Tibial artery (tissue), 4 donors: ENCODE results near the gene GATA1.

Experiments used
- DNase-seq, 2 donors: peaks; one replicate each; pipeline ENCODE4 v3.0.0-alpha.2; 2019
- H3K27ac ChIP-seq, 2 donors: fragments of 200-600 bp; sonication (generic) in 1 of 2; 1 replicate in 1 of 2; 2 replicates in 1 of 2; pipeline ENCODE4 v1.5.1; 2018 to 2019; ENCODE audit warnings: mild to moderate bottlenecking in 1 of 2
- H3K27me3 ChIP-seq, 2 donors: fragments of 200-600 bp; sonication (generic) in 1 of 2; one replicate each; pipeline versions ENCODE4 v1.5.1 to v1.6.0; 2016 to 2019
- H3K36me3 ChIP-seq, 3 donors: fragments of 200-600 bp; sonication (generic) in 2 of 3; one replicate each; pipeline ENCODE4 v1.5.1; 2016 to 2019; ENCODE audit warnings: mild to moderate bottlenecking in 2 of 3
- H3K4me1 ChIP-seq, 4 donors: fragments of 200-600 bp; sonication (generic) in 2 of 4; 1 replicate in 3 of 4; 2 replicates in 1 of 4; pipeline ENCODE4 v1.5.1; 2016 to 2019
- H3K4me3 ChIP-seq, 2 donors: fragments of 200-600 bp; sonication (generic) in 1 of 2; 1 replicate in 1 of 2; 2 replicates in 1 of 2; pipeline ENCODE4 v1.5.1; 2018 to 2019; ENCODE audit warnings: mild to moderate bottlenecking in 2 of 2
- H3K9me3 ChIP-seq, 3 donors: fragments of 200-600 bp; sonication (generic) in 1 of 3; one replicate each; pipeline ENCODE4 v1.5.1; 2016 to 2019
- intact Hi-C: fragments of 100-400 bp; cut with DNase I; formaldehyde crosslinking; loops from one replicate; pipeline ENCODE4 v1.15.0; 2023; ENCODE audit warnings: low total_unique reads
- TF ChIP-seq, protein P1 (sequence below), 2 experiments: fragments of 200-600 bp in 1 of 2; fragments of 450-650 bp in 1 of 2; IDR thresholded peaks; one replicate each; pipeline ENCODE4 v1.5.1; 2017 to 2019; ENCODE audit warnings: antibody characterized with exemption in 2 of 2, mild to moderate bottlenecking in 1 of 2, moderate library complexity in 1 of 2

GATA1 gene

DNA sequence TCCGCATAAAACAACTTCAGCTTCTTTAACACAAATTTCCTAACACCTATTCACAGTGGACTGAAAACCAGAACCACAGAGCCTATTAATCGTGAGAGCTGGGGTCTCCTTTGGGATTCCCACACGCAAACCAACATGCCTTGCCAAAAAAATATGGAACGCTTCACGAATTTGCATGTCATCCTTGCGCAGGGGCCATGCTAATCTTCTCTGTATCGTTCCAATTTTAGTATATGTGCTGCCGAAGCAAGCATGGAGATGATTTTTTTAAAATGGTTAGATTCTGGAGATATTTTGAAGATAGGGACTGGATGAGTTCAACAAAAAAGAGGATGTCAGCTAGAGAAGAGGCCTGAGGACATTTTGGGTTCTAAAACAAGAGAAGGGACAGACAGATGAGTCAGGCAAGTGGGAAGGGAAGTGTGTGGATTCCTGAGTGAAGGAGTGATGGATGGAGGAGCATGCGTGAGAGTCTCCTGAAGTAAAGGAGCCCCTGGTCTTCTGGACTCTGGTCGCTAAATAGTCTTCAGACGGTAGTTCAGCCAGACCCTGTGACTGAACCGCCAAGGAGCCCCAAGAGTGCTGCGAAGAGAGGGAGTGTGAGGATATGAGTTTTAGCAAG, 9.5 kb upstream of the GATA1 start:
- H3K4me3 ChIP-seq = no peak overlapping the region
- H3K27me3 ChIP-seq = no peaks in the 10 kb centered on the region
- H3K36me3 ChIP-seq = no peaks in the 10 kb centered on the region
- no peaks in the 10 kb centered on the region for H3K9me3 ChIP-seq
- DNase-seq = no peak
- H3K27ac ChIP-seq = no peak overlapping the region
- no peaks in the 10 kb centered on the region for H3K4me1 ChIP-seq
- intact Hi-C loops = no loop called here
- TF ChIP-seq, protein P1, sequence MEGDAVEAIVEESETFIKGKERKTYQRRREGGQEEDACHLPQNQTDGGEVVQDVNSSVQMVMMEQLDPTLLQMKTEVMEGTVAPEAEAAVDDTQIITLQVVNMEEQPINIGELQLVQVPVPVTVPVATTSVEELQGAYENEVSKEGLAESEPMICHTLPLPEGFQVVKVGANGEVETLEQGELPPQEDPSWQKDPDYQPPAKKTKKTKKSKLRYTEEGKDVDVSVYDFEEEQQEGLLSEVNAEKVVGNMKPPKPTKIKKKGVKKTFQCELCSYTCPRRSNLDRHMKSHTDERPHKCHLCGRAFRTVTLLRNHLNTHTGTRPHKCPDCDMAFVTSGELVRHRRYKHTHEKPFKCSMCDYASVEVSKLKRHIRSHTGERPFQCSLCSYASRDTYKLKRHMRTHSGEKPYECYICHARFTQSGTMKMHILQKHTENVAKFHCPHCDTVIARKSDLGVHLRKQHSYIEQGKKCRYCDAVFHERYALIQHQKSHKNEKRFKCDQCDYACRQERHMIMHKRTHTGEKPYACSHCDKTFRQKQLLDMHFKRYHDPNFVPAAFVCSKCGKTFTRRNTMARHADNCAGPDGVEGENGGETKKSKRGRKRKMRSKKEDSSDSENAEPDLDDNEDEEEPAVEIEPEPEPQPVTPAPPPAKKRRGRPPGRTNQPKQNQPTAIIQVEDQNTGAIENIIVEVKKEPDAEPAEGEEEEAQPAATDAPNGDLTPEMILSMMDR (IDR thresholded peaks at IDR 0.05) = no peak

GRCh38 chrX:48779399-48779798, 7.0 kb upstream of the GATA1 start:
- Histone ChIP-seq H3K27ac (no peak overlapping the region), H3K9me3 (no peaks in the 10 kb centered on the region), H3K4me3 (no peak overlapping the region), H3K27me3 (no peaks in the 10 kb centered on the region), H3K36me3 (no peaks in the 10 kb centered on the region), H3K4me1 (no peaks in the 10 kb centered on the region)
- no peak for DNase-seq
- TF ChIP-seq, protein P1 (IDR thresholded peaks at IDR 0.05) = no peak
- intact Hi-C loops = no loop called here

DNA sequence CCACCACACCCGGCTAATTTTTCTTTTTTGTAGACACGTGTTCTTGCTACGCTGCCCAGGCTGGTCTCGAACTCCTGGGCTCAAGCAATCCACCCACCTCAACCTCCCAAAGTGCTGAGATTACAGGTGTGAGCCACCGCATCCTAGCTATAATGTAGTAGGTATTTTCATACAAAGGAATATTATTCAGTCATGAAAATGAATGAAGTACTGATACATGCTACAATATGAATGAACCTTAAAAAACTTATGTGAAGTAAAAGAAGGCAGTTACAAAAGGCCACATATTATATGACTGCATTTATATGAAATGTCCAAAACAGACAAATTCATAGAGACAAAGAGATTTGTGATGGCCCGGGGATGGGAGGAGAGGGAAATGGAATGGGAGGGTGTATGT, 4.7 kb upstream of the GATA1 start:
- H3K27me3 ChIP-seq = peaks cover 0 to 2% of the 10 kb centered on the region in 2 donors
- no peak for DNase-seq

DNA sequence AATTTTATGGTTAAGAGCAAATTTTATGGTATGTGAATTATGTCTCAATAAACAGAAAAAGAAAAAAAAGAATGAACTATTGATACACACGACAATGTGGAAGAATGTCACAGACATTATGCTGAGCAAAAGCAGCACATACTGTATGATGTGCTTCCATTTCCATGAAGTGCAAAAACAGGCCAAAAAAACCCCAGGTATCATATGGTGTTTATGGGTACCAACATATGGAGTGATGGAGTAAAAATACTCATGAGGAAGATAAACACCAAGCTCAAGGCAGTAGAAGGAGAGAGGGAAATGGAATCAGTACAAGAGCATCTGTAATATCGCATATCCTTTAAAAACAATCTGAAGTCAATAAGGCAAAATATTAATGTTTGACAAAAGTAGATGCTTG, 4.2 kb upstream of the GATA1 start:
- H3K4me3 ChIP-seq = no peak overlapping the region
- H3K27ac ChIP-seq = no peak overlapping the region
- TF ChIP-seq, protein P1 (IDR thresholded peaks at IDR 0.05) = no peak
- no peak for DNase-seq
- H3K4me1 ChIP-seq = no peaks in the 10 kb centered on the region
- H3K9me3 ChIP-seq = no peaks in the 10 kb centered on the region
- intact Hi-C loops = no loop called here
- H3K27me3 ChIP-seq = peaks cover 0 to 2% of the 10 kb centered on the region in 2 donors
- no peaks in the 10 kb centered on the region for H3K36me3 ChIP-seq

More for the DNA sequence above, 4.7 kb upstream of the GATA1 start:
- H3K4me1 ChIP-seq = no peaks in the 10 kb centered on the region
- intact Hi-C loops = loop anchor here (1.0 kb wide), 1 partner anchor 42 kb away; no protein-coding TSS in a partner anchor
- H3K9me3 ChIP-seq = no peaks in the 10 kb centered on the region
- no peak overlapping the region for H3K4me3 ChIP-seq
- H3K27ac ChIP-seq = no peak overlapping the region
- no peaks in the 10 kb centered on the region for H3K36me3 ChIP-seq
- TF ChIP-seq, protein P1 (IDR thresholded peaks at IDR 0.05) = no peak

GRCh38 chrX:48782795-48783194, 3.6 kb upstream of the GATA1 start:
- intact Hi-C loops = no loop called here
- TF ChIP-seq, protein P1 (IDR thresholded peaks at IDR 0.05) = no peak
- H3K9me3 ChIP-seq = no peaks in the 10 kb centered on the region
- no peaks in the 10 kb centered on the region for H3K36me3 ChIP-seq
- H3K27ac ChIP-seq = no peak overlapping the region
- H3K4me1 ChIP-seq = no peaks in the 10 kb centered on the region
- no peak overlapping the region for H3K4me3 ChIP-seq
- no peak for DNase-seq
- peaks cover 0 to 2% of the 10 kb centered on the region in 2 donors for H3K27me3 ChIP-seq

- Histone ChIP-seq H3K27me3 (peaks cover 0 to 2% of the 10 kb centered on the region in 2 donors), H3K36me3 (no peaks in the 10 kb centered on the region), H3K4me1 (no peaks in the 10 kb centered on the region), H3K27ac (no peak overlapping the region), H3K9me3 (no peaks in the 10 kb centered on the region), H3K4me3 (no peak overlapping the region)
- TF ChIP-seq, protein P1 (IDR thresholded peaks at IDR 0.05) = no peak
- intact Hi-C loops = no loop called here
- no peak for DNase-seq
Measured at GRCh38 chrX:48784726-48785125, 1.7 kb upstream of the GATA1 start.
